Sigmoid colon (tissue), 4 donors: ENCODE data around the gene PDGFD.

Experiments
- EP300 ChIP-seq, 4 donors: sonication (generic); formaldehyde crosslinking; IDR thresholded peaks; one replicate each; pipeline ENCODE4 v1.6.1; 2017; ENCODE audit warnings: antibody characterized with exemption in 4 of 4
- POLR2A ChIP-seq, 2 donors: fragments of 450-650 bp; IDR thresholded peaks; one replicate each; pipeline ENCODE4 v1.6.1; 2016; ENCODE audit warnings: antibody characterized with exemption in 2 of 2, mild to moderate bottlenecking in 2 of 2, moderate library complexity in 2 of 2
- POLR2AphosphoS5 ChIP-seq, 4 donors: sonication (generic); formaldehyde crosslinking; IDR thresholded peaks; one replicate each; pipeline ENCODE4 v1.6.1; 2017; ENCODE audit warnings: antibody characterized with exemption in 4 of 4
- TF ChIP-seq, protein P1 (sequence below), 4 experiments: fragments of 450-650 bp in 3 of 4; fragments of 200-600 bp in 1 of 4; IDR thresholded peaks; one replicate each; pipeline ENCODE4 v1.5.1; 2016 to 2019; ENCODE audit warnings: antibody characterized with exemption in 4 of 4, mild to moderate bottlenecking in 3 of 4, moderate library complexity in 2 of 4

DNA sequence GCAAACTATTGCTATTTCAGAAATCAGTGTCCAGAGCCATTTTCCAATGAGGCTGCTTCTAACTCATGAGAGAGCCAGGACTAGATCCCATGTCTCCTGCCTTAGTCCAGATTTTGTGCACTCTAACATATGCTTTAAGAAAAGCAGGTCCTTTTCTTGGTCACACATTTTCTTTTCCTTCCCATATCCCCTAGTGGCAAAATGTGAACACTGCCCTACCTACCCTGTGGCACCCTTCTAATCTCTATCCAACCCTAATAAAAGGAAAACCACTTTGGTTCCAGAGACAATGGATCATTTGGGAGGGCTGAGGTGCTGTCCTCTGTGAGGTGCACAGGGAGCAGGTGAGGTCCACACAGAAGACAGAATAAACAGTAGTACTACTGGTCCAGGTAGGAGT, 199.6 kb downstream of the PDGFD start:
- no peak for TF ChIP-seq POLR2A (IDR thresholded peaks at IDR 0.05)
- TF ChIP-seq, protein P1, sequence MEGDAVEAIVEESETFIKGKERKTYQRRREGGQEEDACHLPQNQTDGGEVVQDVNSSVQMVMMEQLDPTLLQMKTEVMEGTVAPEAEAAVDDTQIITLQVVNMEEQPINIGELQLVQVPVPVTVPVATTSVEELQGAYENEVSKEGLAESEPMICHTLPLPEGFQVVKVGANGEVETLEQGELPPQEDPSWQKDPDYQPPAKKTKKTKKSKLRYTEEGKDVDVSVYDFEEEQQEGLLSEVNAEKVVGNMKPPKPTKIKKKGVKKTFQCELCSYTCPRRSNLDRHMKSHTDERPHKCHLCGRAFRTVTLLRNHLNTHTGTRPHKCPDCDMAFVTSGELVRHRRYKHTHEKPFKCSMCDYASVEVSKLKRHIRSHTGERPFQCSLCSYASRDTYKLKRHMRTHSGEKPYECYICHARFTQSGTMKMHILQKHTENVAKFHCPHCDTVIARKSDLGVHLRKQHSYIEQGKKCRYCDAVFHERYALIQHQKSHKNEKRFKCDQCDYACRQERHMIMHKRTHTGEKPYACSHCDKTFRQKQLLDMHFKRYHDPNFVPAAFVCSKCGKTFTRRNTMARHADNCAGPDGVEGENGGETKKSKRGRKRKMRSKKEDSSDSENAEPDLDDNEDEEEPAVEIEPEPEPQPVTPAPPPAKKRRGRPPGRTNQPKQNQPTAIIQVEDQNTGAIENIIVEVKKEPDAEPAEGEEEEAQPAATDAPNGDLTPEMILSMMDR (IDR thresholded peaks at IDR 0.05), result no peak
- TF ChIP-seq EP300 (IDR thresholded peaks at IDR 0.05), result no peak
- no peak for TF ChIP-seq POLR2AphosphoS5 (IDR thresholded peaks at IDR 0.05)
